ENCODE measurements around the gene PSME2. TPM values are rescaled to one million over a fixed set of nuclear protein-coding genes. Genes with fewer than 3 reads are reported as not detected.

The PSME2 gene
- polyA plus RNA-seq, 5 donors, result 159 to 175 (median 166) TPM

DNA sequence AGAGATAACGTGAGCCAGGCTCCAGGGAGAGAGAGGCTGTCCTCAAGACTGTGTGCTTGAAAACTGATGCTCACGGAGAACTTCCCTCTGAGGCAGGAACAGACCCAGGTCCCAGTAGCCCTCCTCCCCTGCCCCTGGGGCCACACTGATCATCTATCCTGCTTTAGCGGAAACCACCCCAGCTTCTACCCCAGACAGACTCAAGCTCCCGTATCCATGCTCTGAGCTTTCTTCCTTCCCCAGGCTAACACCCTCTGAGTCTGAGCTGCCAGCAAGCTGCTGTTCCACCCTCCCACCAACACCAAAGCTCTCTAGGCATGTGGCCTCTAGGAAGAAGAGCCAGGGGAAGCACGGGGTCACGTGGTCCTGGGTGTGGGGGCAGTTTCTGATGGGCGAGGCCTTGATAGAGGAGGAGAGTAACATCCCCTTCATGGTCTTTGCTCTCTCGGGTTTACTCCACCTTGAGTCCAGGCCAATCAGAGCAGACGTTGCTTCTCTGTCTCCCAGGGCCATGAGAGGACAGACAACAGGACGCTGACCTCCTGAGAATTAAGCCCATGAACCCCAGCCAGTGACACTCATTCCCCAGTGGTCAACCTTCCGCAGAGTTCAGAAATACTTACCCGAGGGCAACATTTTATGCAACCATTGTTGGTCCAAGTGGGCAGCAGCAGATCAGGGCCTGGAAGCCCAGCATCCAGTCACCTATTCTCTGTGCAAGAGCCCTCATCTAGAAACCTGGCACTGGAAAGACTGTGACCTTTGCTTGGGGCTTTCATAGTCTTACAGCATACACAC is 50.9 kb downstream of the PSME2 start:
- DNase-seq, result peak in 1 of 2 donors; percentile 28

- DNase-seq, result no peak
Measured at GRCh38 chr14:24094841-24095270, 51.6 kb downstream of the PSME2 start.

- peak; percentile 86 for DNase-seq
Measured at GRCh38 chr14:24093901-24094840, 52.2 kb downstream of the PSME2 start, which contains the start of gene PCK2. TSS of gene PCK2 (plus strand) at chr14:24094311. CDS start at chr14:24094406, 95 bp downstream.

Other genes starting within 250 kb of the PSME2 start
- gene DHRS4, start 192.8 kb downstream of the PSME2 start, polyA plus RNA-seq (ENCODE audit: insufficient read depth in 1 of 5, insufficient read length in 5 of 5, low replicate concordance in 1 of 5), result 10 to 100 TPM; 34.0 to 45.4 (median 35.5) TPM
- 10 to 100 TPM; 27.3 to 32.3 (median 29.4) TPM for gene DHRS4L2, start 157.7 kb downstream of the PSME2 start, polyA plus RNA-seq (ENCODE audit: insufficient read depth in 1 of 5, insufficient read length in 5 of 5, low replicate concordance in 1 of 5)
- 1 to 10 TPM in 3 of 5 donors, under 1 TPM in 2; 0.72 to 1.7 (median 1.1) TPM for gene CARMIL3, start 94.6 kb downstream of the PSME2 start, polyA plus RNA-seq (ENCODE audit: insufficient read depth in 1 of 5, insufficient read length in 5 of 5, low replicate concordance in 1 of 5)
- not detected for gene CPNE6, start 75.0 kb downstream of the PSME2 start, polyA plus RNA-seq (ENCODE audit: insufficient read depth in 1 of 5, insufficient read length in 5 of 5, low replicate concordance in 1 of 5)
- gene PCK2, start 52.3 kb downstream of the PSME2 start, polyA plus RNA-seq (ENCODE audit: insufficient read depth in 1 of 5, insufficient read length in 5 of 5, low replicate concordance in 1 of 5), result 10 to 100 TPM; 13.3 to 17.8 (median 14.7) TPM
- gene DCAF11, start 31.8 kb downstream of the PSME2 start, polyA plus RNA-seq (ENCODE audit: insufficient read depth in 1 of 5, insufficient read length in 5 of 5, low replicate concordance in 1 of 5), result 10 to 100 TPM; 59.5 to 74.4 (median 65.9) TPM
- gene NRL, start 31.7 kb downstream of the PSME2 start, polyA plus RNA-seq (ENCODE audit: insufficient read depth in 1 of 5, insufficient read length in 5 of 5, low replicate concordance in 1 of 5), result 1 to 10 TPM; 1.0 to 2.3 (median 1.2) TPM
- 1 to 10 TPM in 3 of 5 donors, under 1 TPM in 2; 0.60 to 9.4 (median 1.1) TPM for gene FITM1, start 16.0 kb downstream of the PSME2 start, polyA plus RNA-seq (ENCODE audit: insufficient read depth in 1 of 5, insufficient read length in 5 of 5, low replicate concordance in 1 of 5)
- gene PSME1, start 10.4 kb downstream of the PSME2 start, polyA plus RNA-seq (ENCODE audit: insufficient read depth in 1 of 5, insufficient read length in 5 of 5, low replicate concordance in 1 of 5), result 100 to 1,000 TPM; 190 to 234 (median 222) TPM
- 10 to 100 TPM; 12.6 to 25.8 (median 24.3) TPM for gene EMC9, start 5.0 kb downstream of the PSME2 start, polyA plus RNA-seq (ENCODE audit: insufficient read depth in 1 of 5, insufficient read length in 5 of 5, low replicate concordance in 1 of 5)
- 10 to 100 TPM; 42.8 to 60.2 (median 55.7) TPM for gene RNF31, start 888 bp upstream of the PSME2 start, polyA plus RNA-seq (ENCODE audit: insufficient read depth in 1 of 5, insufficient read length in 5 of 5, low replicate concordance in 1 of 5)
- gene IRF9, start 14.7 kb upstream of the PSME2 start, polyA plus RNA-seq (ENCODE audit: insufficient read depth in 1 of 5, insufficient read length in 5 of 5, low replicate concordance in 1 of 5), result 10 to 100 TPM; 49.8 to 68.6 (median 57.2) TPM
- 10 to 100 TPM; 36.6 to 67.1 (median 48.2) TPM for gene REC8, start 25.5 kb upstream of the PSME2 start, polyA plus RNA-seq (ENCODE audit: insufficient read depth in 1 of 5, insufficient read length in 5 of 5, low replicate concordance in 1 of 5)
- 10 to 100 TPM; 20.2 to 37.0 (median 24.5) TPM for gene IPO4, start 42.2 kb upstream of the PSME2 start, polyA plus RNA-seq (ENCODE audit: insufficient read depth in 1 of 5, insufficient read length in 5 of 5, low replicate concordance in 1 of 5)
- gene TM9SF1, start 48.8 kb upstream of the PSME2 start, polyA plus RNA-seq (ENCODE audit: insufficient read depth in 1 of 5, insufficient read length in 5 of 5, low replicate concordance in 1 of 5), result 10 to 100 TPM; 24.6 to 44.1 (median 33.8) TPM
- gene TSSK4, start 59.1 kb upstream of the PSME2 start, polyA plus RNA-seq (ENCODE audit: insufficient read depth in 1 of 5, insufficient read length in 5 of 5, low replicate concordance in 1 of 5), result 10 to 100 TPM in 3 of 5 donors, 1 to 10 TPM in 2; 9.5 to 12.2 (median 11.9) TPM
- 10 to 100 TPM; 53.9 to 67.6 (median 62.3) TPM for gene CHMP4A, start 66.9 kb upstream of the PSME2 start, polyA plus RNA-seq (ENCODE audit: insufficient read depth in 1 of 5, insufficient read length in 5 of 5, low replicate concordance in 1 of 5)
- gene MDP1, start 69.5 kb upstream of the PSME2 start, polyA plus RNA-seq (ENCODE audit: insufficient read depth in 1 of 5, insufficient read length in 5 of 5, low replicate concordance in 1 of 5), result 10 to 100 TPM; 11.8 to 17.2 (median 13.5) TPM
- gene NEDD8, start 85.8 kb upstream of the PSME2 start, polyA plus RNA-seq (ENCODE audit: insufficient read depth in 1 of 5, insufficient read length in 5 of 5, low replicate concordance in 1 of 5), result 100 to 1,000 TPM; 209 to 239 (median 224) TPM
- gene GMPR2, start 86.3 kb upstream of the PSME2 start, polyA plus RNA-seq (ENCODE audit: insufficient read depth in 1 of 5, insufficient read length in 5 of 5, low replicate concordance in 1 of 5), result 100 to 1,000 TPM in 4 of 5 donors, 10 to 100 TPM in 1; 92.7 to 120 (median 114) TPM
- gene TINF2, start 96.0 kb upstream of the PSME2 start, polyA plus RNA-seq (ENCODE audit: insufficient read depth in 1 of 5, insufficient read length in 5 of 5, low replicate concordance in 1 of 5), result 10 to 100 TPM; 53.7 to 62.0 (median 60.9) TPM
- 1 to 10 TPM; 2.0 to 4.7 (median 3.5) TPM for gene TGM1, start 116.6 kb upstream of the PSME2 start, polyA plus RNA-seq (ENCODE audit: insufficient read depth in 1 of 5, insufficient read length in 5 of 5, low replicate concordance in 1 of 5)
- 10 to 100 TPM; 19.6 to 28.6 (median 24.9) TPM for gene RABGGTA, start 125.0 kb upstream of the PSME2 start, polyA plus RNA-seq (ENCODE audit: insufficient read depth in 1 of 5, insufficient read length in 5 of 5, low replicate concordance in 1 of 5)
- gene DHRS1, start 153.2 kb upstream of the PSME2 start, polyA plus RNA-seq (ENCODE audit: insufficient read depth in 1 of 5, insufficient read length in 5 of 5, low replicate concordance in 1 of 5), result 10 to 100 TPM; 38.8 to 54.7 (median 43.2) TPM
- 10 to 100 TPM; 21.3 to 26.7 (median 24.3) TPM for gene NOP9, start 153.2 kb upstream of the PSME2 start, polyA plus RNA-seq (ENCODE audit: insufficient read depth in 1 of 5, insufficient read length in 5 of 5, low replicate concordance in 1 of 5)
- gene CIDEB, start 161.4 kb upstream of the PSME2 start, polyA plus RNA-seq (ENCODE audit: insufficient read depth in 1 of 5, insufficient read length in 5 of 5, low replicate concordance in 1 of 5), result 10 to 100 TPM in 4 of 5 donors, 1 to 10 TPM in 1; 9.6 to 16.6 (median 14.1) TPM
- 1 to 10 TPM; 3.4 to 5.2 (median 4.7) TPM for gene LTB4R2, start 163.5 kb upstream of the PSME2 start, polyA plus RNA-seq (ENCODE audit: insufficient read depth in 1 of 5, insufficient read length in 5 of 5, low replicate concordance in 1 of 5)
- 1 to 10 TPM; 5.2 to 6.9 (median 6.2) TPM for gene LTB4R, start 164.9 kb upstream of the PSME2 start, polyA plus RNA-seq (ENCODE audit: insufficient read depth in 1 of 5, insufficient read length in 5 of 5, low replicate concordance in 1 of 5)
- gene ADCY4, start 188.5 kb upstream of the PSME2 start, polyA plus RNA-seq (ENCODE audit: insufficient read depth in 1 of 5, insufficient read length in 5 of 5, low replicate concordance in 1 of 5), result 10 to 100 TPM; 26.9 to 37.3 (median 33.8) TPM
- 1 to 10 TPM; 2.1 to 3.6 (median 2.8) TPM for gene RIPK3, start 193.4 kb upstream of the PSME2 start, polyA plus RNA-seq (ENCODE audit: insufficient read depth in 1 of 5, insufficient read length in 5 of 5, low replicate concordance in 1 of 5)
- gene NFATC4, start 221.6 kb upstream of the PSME2 start, polyA plus RNA-seq (ENCODE audit: insufficient read depth in 1 of 5, insufficient read length in 5 of 5, low replicate concordance in 1 of 5), result 100 to 1,000 TPM in 1 of 5 donors, 10 to 100 TPM in 4; 64.5 to 102 (median 88.3) TPM

Data from right lung (tissue), 5 donors.